GM12891 (cell line): Measurements from ENCODE around the gene DGKA.
"Not testable (repeated sequence)": the region's sequence is repeated elsewhere in the genome, so short reads cannot be mapped to it uniquely, and the experiment has no call there.

Source experiments
- DNase-seq: peaks from one replicate; pipeline ENCODE4 v3.0.0; 2011; ENCODE audit warnings: low spot score; ENCODE audit not compliant: insufficient read length
- FAIRE-seq: peaks from 2 replicates; lab custom pipeline; 2011; peaks lifted over from hg19 to GRCh38; lab: Jason Lieb, UNC
- PAX5 ChIP-seq: IDR thresholded peaks from 2 replicates; pipeline ENCODE4 v1.6.1; 2011; ENCODE audit warnings: low read length, moderate library complexity, mild to moderate bottlenecking; ENCODE audit not compliant: insufficient read depth, severe bottlenecking
- POLR2A ChIP-seq: IDR thresholded peaks from 2 replicates; pipeline ENCODE4 v1.6.1; 2011; ENCODE audit warnings: low read depth, low read length, control low read depth
- POLR2AphosphoS5 ChIP-seq: IDR thresholded peaks from 2 replicates; pipeline ENCODE4 v1.6.1; 2011; ENCODE audit warnings: low read depth, low read length, control low read depth
- POU2F2 ChIP-seq: IDR thresholded peaks from 2 replicates; pipeline ENCODE4 v1.6.1; 2011; ENCODE audit warnings: low read depth, mild to moderate bottlenecking, control low read depth, low read length, moderate library complexity
- SPI1 ChIP-seq: IDR thresholded peaks from 2 replicates; pipeline ENCODE4 v1.6.1; 2011; ENCODE audit warnings: low read depth, low read length, control low read depth
- TAF1 ChIP-seq: IDR thresholded peaks from 2 replicates; pipeline ENCODE4 v1.6.1; 2011; ENCODE audit warnings: low read depth, low read length, control low read depth

Gene DGKA

DNA sequence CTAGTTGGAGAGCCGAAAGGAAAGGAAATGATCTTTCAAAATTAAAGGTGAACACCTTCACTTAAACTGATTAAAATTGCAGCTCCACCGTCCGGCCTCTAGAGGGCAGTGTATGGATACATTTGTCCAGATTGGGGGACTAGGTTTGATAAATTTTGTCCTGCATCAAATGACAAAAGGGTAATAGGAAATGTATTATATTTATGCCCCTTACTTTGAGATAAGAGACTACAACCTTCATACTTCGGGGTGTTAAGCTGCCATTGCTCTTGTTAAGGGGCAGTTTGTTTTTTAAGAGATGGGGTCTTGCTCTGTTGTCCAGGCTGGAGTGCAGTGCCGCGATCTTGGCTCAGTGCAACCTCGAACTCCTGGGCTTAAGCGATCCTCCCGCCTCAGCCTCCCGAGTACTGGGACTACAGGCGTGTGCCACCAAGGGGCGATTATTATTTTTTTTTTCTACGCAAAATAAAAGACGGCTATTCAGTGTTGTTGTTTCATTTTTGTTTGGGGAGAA lies 65.3 kb downstream of the DGKA start:
- DNase-seq (peak; percentile 44), FAIRE-seq (peak; percentile 74)
- no peak for TF ChIP-seq TAF1
- TF ChIP-seq POLR2AphosphoS5 = no peak
- TF ChIP-seq PAX5 = no peak
- no peak for TF ChIP-seq SPI1
- no peak for TF ChIP-seq POLR2A
- no peak for TF ChIP-seq POU2F2

DNA sequence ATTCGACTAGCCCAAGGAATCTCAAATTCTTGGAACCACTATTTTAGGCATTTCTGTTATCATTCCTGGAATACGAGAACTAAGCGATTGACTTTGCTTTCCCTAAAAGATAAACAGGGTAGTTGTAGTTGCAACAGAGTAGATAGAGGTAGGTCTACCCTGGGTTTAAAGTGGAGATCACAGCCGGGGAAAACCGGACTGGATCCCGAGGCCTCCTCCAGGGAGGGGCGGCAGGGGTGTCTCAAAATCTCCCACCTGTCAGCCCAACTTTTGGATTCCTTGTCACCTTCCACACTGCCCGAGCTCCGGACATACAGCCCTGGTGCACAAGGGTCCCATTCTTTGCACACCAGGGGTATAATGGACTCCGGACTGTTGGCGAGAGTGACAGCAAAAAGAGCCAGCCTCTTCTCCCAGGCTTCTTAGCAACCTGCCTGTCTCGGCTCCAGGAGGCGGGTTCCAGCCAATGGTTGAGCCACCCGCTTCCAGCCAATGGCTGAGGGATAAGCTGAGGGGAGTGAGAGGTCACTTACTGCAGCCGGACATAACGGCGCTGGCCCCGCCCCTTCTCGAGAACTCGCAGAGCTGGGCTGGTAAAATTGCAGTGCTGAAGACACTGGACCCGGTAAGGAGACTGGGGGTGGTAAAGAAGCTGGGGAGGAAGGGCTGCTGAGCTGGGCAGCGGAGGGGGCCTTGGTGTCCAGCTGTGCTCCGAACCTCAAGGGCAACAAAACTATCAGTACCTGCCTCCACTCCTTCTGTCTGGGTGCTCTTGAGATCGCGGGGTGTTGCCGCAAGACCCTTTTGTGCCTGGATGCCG lies 66.0 kb downstream of the DGKA start, which contains the start of gene SUOX:
TSS of gene SUOX (plus strand) at position 562 of the 820 bp plus-strand sequence. CDS start 4,946 bp downstream, outside the sequence.
- FAIRE-seq (peak; percentile 98), DNase-seq (peak; percentile 96)
- TF ChIP-seq TAF1 = no peak
- TF ChIP-seq POLR2AphosphoS5 = peak; percentile 50; the same call in 1 of the 2 replicates
- no peak for TF ChIP-seq PAX5
- TF ChIP-seq POLR2A = 0 out of 2 replicates have a peak, but pooled peaks have one; percentile 12
- no peak for TF ChIP-seq SPI1
- no peak for TF ChIP-seq POU2F2

- FAIRE-seq (peak; percentile 62), DNase-seq (no peak)
- no peak for TF ChIP-seq PAX5
- TF ChIP-seq SPI1 = no peak
- no peak for TF ChIP-seq TAF1
- TF ChIP-seq POU2F2 = no peak
- no peak for TF ChIP-seq POLR2A
- no peak for TF ChIP-seq POLR2AphosphoS5
These were observed 66.5 kb downstream of the DGKA start for GRCh38 chr12:55997535-55997859.

DNA sequence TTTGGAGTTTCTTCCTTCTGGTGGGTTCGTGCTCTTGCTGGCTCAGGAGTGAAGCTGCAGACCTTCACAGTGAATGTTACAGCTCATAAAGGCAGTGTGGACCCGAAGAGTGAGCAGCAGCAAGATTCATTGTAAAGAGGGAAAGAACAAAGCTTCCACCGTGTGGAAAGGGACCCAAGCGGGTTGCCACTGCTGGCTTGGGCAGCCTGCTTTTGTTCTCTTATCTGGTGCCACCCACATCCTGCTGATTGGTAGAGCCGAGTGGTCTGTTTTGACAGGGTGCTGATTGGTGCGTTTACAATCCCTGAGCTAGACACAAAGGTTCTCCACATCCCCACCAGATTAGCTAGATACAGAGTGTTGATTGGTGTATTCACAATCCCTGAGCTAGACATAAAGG lies 68.6 kb downstream of the DGKA start:
- DNase-seq, FAIRE-seq: not testable (repeated sequence)

DNA sequence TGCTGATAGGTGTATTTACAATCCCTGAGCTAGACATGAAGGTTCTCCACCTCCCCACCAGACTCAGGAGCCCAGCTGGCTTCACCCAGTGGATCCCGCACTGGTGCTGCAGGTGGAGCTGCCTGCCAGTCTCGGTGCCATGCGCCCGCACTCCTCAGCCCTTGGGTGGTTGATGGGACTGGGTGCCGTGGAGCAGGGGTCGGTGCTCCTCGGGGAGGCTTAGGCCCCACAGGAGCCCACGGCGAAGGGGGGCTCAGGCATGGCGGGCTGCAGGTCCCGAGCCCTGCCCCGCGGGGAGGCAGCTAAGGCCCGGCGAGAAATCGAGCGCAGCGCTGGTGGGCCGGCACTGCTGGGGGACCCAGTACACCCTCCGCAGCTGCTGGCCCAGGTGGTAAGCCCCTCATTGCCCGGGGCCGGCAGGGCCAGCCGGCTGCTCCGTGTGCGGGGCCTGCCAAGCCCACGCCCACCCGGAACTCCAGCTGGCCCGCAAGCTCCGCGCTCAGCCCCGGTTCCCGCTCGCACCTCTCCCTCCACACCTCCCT lies 69.1 kb downstream of the DGKA start:
- DNase-seq = not testable (repeated sequence)

DNA sequence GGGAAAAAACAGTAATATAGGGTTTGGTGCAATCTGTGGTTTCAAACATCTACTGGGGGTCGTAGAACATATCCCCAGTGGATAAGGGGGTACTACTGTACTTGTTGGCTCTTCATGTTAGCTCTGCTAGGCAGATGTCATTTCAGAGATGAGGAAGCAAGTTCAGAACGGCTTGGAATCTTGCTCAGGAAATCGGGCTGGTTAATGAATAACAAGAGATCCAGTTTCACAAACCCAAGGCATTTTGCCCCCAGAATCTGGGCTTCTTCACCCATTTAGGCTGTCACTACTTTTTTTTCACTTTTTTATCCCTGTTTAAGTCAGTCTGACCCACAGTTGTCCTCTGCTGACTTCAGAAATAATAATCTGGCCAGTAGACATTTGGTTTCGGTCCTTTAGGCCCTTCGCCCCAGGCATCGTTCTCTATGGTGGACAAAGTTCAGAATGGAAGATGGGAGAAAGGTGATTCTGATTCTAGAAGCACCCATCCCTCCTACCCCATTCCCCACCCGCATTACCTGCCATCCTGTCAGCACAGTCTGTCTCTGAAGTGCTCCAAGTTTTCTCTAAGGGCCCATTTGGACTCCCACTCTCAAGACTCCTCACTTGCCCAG lies 70.6 kb downstream of the DGKA start:
- no peak for TF ChIP-seq POLR2A
- TF ChIP-seq PAX5 = no peak
- TF ChIP-seq POLR2AphosphoS5 = no peak
- DNase-seq (no peak), FAIRE-seq (no peak)

More for the DNA sequence above, 69.1 kb downstream of the DGKA start:
- FAIRE-seq = not testable (repeated sequence)

GRCh38 chr12:56003376-56003775 lies 72.4 kb downstream of the DGKA start:
- FAIRE-seq, DNase-seq: not testable (repeated sequence)
